HepG2 (cell line): ENCODE measurements around the gene C2CD3. TPM values are rescaled to one million over a fixed set of nuclear protein-coding genes. Genes with fewer than 3 reads are reported as not detected.

Experiments used
- ATAC-seq: fragments of 200-7000 bp; cut with Tn5 transposase; 3 replicates; pipeline ENCODE4 v1.9.1; 2020; ENCODE audit warnings: mild to moderate bottlenecking, moderate library complexity
- BruUV-seq: library from RNA; stranded (reverse); fragments of 400-500 nt; replicated peaks from 2 replicates; lab custom pipeline; 2021; lab: Mats Ljungman, UMichigan
- CTCF ChIA-PET: fragments of 300-600 bp; formaldehyde crosslinking; extraction: SDS; loops from one replicate; lab custom pipeline; 2021; ENCODE audit warnings: low total read pairs, inconsistent platforms, low intra/inter-chr PET ratio; lab: Yijun Ruan, JAX
- POLR2A ChIA-PET: fragments of 350-600 bp; sonication (Branson Sonifier 250); formaldehyde crosslinking; loops from one replicate; lab custom pipeline; 2020; ENCODE audit warnings: antibody characterized with exemption, inconsistent platforms; lab: Yijun Ruan, JAX
- DNase-seq: peaks from one replicate; pipeline ENCODE4 v3.0.0-alpha.2; 2015; ENCODE audit warnings: low spot score
- FAIRE-seq: peaks from 3 replicates; lab custom pipeline; 2011; peaks lifted over from hg19 to GRCh38; lab: Jason Lieb, UNC
- H2AFZ ChIP-seq: one replicate; pipeline ENCODE4 v1.6.1; 2011; ENCODE audit warnings: low read length, inconsistent platforms
- H3K27ac ChIP-seq: fragments of 300-600 bp; 3 replicates; pipeline ENCODE4 v1.8.0; 2011; ENCODE audit warnings: mixed run types, mild to moderate bottlenecking, mixed read lengths, low read length, inconsistent platforms; ENCODE audit not compliant: insufficient read depth; ENCODE audit errors: extremely low read length
- H3K27me3 ChIP-seq, 2 experiments: fragments of 200-600 bp in 1 of 2; 2 replicates in 1 of 2; 3 replicates in 1 of 2; pipeline versions ENCODE4 v1.6.0 to v1.8.0; 2011; ENCODE audit warnings: low read length in 2 of 2, mild to moderate bottlenecking in 2 of 2, moderate library complexity in 2 of 2, inconsistent platforms in 1 of 2; ENCODE audit not compliant: insufficient read depth in 2 of 2, control insufficient read depth in 1 of 2
- H3K36me3 ChIP-seq, 2 experiments: fragments of 200-600 bp in 1 of 2; replicated peaks in 1 of 2; 2 replicates in 1 of 2; 3 replicates in 1 of 2; pipeline versions ENCODE4 v1.5.1 to v1.8.0; 2011; ENCODE audit warnings: low read length in 2 of 2, inconsistent platforms in 1 of 2; ENCODE audit not compliant: insufficient read depth in 2 of 2, control insufficient read depth in 1 of 2
- H3K4me1 ChIP-seq: 2 replicates; pipeline ENCODE4 v1.5.1; 2012; ENCODE audit warnings: low read length, inconsistent platforms; ENCODE audit not compliant: insufficient read depth
- H3K4me2 ChIP-seq: 2 replicates; pipeline ENCODE4 v1.6.0; 2011; ENCODE audit warnings: low read depth, low read length, inconsistent platforms
- H3K4me3 ChIP-seq, 3 experiments: fragments of 200-600 bp in 1 of 3; sonication (generic), shearing (Covaris generic) in 1 of 3; replicated peaks in 1 of 3; 2 replicates each; pipeline ENCODE4 v1.5.1; 2011 to 2016; ENCODE audit warnings: low read length in 3 of 3, inconsistent platforms in 2 of 3, low read depth in 2 of 3, mild to moderate bottlenecking in 2 of 3, control low read depth in 1 of 3, mixed read lengths in 1 of 3; ENCODE audit not compliant: insufficient read depth in 1 of 3
- H3K79me2 ChIP-seq: one replicate; pipeline ENCODE4 v1.6.1; 2011; ENCODE audit warnings: low read length, inconsistent platforms; ENCODE audit not compliant: insufficient read depth
- H3K9ac ChIP-seq: 2 replicates; pipeline ENCODE4 v1.6.0; 2011; ENCODE audit warnings: mild to moderate bottlenecking, low read depth, low read length, inconsistent platforms; ENCODE audit not compliant: insufficient read depth
- H3K9me3 ChIP-seq: 2 replicates; pipeline ENCODE4 v1.5.1; 2012; ENCODE audit warnings: mild to moderate bottlenecking, low read length
- H4K20me1 ChIP-seq: 2 replicates; pipeline ENCODE4 v1.6.0; 2011; ENCODE audit warnings: inconsistent platforms, mild to moderate bottlenecking, low read length, moderate library complexity; ENCODE audit not compliant: insufficient read depth
- CEBPB ChIP-seq: IDR thresholded peaks from 2 replicates; pipeline ENCODE4 v1.6.1; 2011; ENCODE audit warnings: low read depth, low read length, improper control_type of control experiment, borderline replicate concordance
- CEBPG ChIP-seq: IDR thresholded peaks from 2 replicates; pipeline ENCODE4 v1.6.1; 2016
- DMAP1 ChIP-seq: IDR thresholded peaks from 2 replicates; pipeline ENCODE4 v1.6.1; 2016
- GLI4 ChIP-seq: sonication (generic); formaldehyde crosslinking; IDR thresholded peaks from 2 replicates; pipeline ENCODE4 v1.5.1; 2020; ENCODE audit warnings: missing genetic modification reagents, mild to moderate bottlenecking, moderate library complexity, borderline replicate concordance
- HDAC1 ChIP-seq: sonication (generic); formaldehyde crosslinking; IDR thresholded peaks from 2 replicates; pipeline ENCODE4 v1.5.1; 2020; ENCODE audit warnings: mild to moderate bottlenecking, missing genetic modification reagents
- HIVEP1 ChIP-seq: sonication (generic); formaldehyde crosslinking; IDR thresholded peaks from 2 replicates; pipeline ENCODE4 v1.4.0; 2020; ENCODE audit warnings: mild to moderate bottlenecking, missing genetic modification reagents
- HNF4A ChIP-seq: sonication (generic); formaldehyde crosslinking; IDR thresholded peaks from 2 replicates; pipeline ENCODE4 v1.4.0; 2020; ENCODE audit warnings: missing genetic modification reagents
- HNF4G ChIP-seq, 2 experiments: sonication (generic) in 1 of 2; formaldehyde crosslinking in 1 of 2; IDR thresholded peaks; 2 replicates each; pipeline versions ENCODE4 v1.4.0 to v1.6.1; 2011 to 2020; ENCODE audit warnings: borderline replicate concordance in 2 of 2, low read depth in 2 of 2, mild to moderate bottlenecking in 2 of 2, low read length in 1 of 2, missing genetic modification reagents in 1 of 2, moderate library complexity in 1 of 2
- ISL2 ChIP-seq: sonication (generic); formaldehyde crosslinking; IDR thresholded peaks from 2 replicates; pipeline ENCODE4 v1.5.0; 2020; ENCODE audit warnings: missing genetic modification reagents
- JARID2 ChIP-seq: sonication (generic); formaldehyde crosslinking; IDR thresholded peaks from 2 replicates; pipeline ENCODE4 v1.8.1; 2023; ENCODE audit warnings: missing genetic modification reagents, inconsistent platforms; ENCODE audit not compliant: insufficient replicate concordance
- MEIS1 ChIP-seq: sonication (generic); formaldehyde crosslinking; IDR thresholded peaks from 2 replicates; pipeline ENCODE4 v1.9.0; 2021; ENCODE audit warnings: mild to moderate bottlenecking, missing genetic modification reagents, moderate library complexity, borderline replicate concordance
- NCOR1 ChIP-seq: fragments of 200-600 bp; sonication (generic); IDR thresholded peaks from 2 replicates; pipeline ENCODE4 v1.7.0; 2017; ENCODE audit warnings: antibody characterized with exemption, low read length, borderline replicate concordance
- NR2F1 ChIP-seq, 2 experiments: fragments of 450-650 bp in 1 of 2; formaldehyde crosslinking in 1 of 2; IDR thresholded peaks; 2 replicates each; pipeline versions ENCODE4 v1.5.0 to v1.6.1; 2016 to 2020; ENCODE audit warnings: mild to moderate bottlenecking in 1 of 2, missing compliant biosample characterization in 1 of 2, missing genetic modification reagents in 1 of 2, moderate library complexity in 1 of 2
- NR2F6 ChIP-seq, 2 experiments: IDR thresholded peaks; 2 replicates each; pipeline ENCODE4 v1.6.1; 2016; ENCODE audit warnings: antibody characterized with exemption in 1 of 2, mild to moderate bottlenecking in 1 of 2
- PCBP1 ChIP-seq: fragments of 200-400 bp; formaldehyde crosslinking; IDR thresholded peaks from 2 replicates; pipeline ENCODE4 v1.6.1; 2017; ENCODE audit warnings: mild to moderate bottlenecking, low read depth, low read length, borderline replicate concordance
- PPARG ChIP-seq: conservative IDR thresholded peaks from 2 replicates; pipeline ENCODE4 v1.6.1; 2016; ENCODE audit warnings: missing biosample characterization, missing genetic modification reagents
- RXRB ChIP-seq: IDR thresholded peaks from 2 replicates; pipeline ENCODE4 v1.6.1; 2016; ENCODE audit warnings: borderline replicate concordance, missing genetic modification reagents, missing compliant biosample characterization
- SKI ChIP-seq: fragments of 450-650 bp; IDR thresholded peaks from one replicate; pipeline ENCODE4 v1.6.1; 2018; ENCODE audit warnings: mild to moderate bottlenecking; ENCODE audit not compliant: partially characterized antibody
- SMAD9 ChIP-seq: sonication (generic); formaldehyde crosslinking; IDR thresholded peaks from 2 replicates; pipeline ENCODE4 v1.5.1; 2020; ENCODE audit warnings: mild to moderate bottlenecking, missing genetic modification reagents
- TCF7L2 ChIP-seq: IDR thresholded peaks from 2 replicates; pipeline ENCODE4 v1.6.1; 2011; ENCODE audit warnings: mild to moderate bottlenecking, low read depth, low read length, moderate library complexity
- XRCC5 ChIP-seq: fragments of 200-400 bp; formaldehyde crosslinking; optimal IDR thresholded peaks from 2 replicates; pipeline ENCODE3; 2017; ENCODE audit warnings: mild to moderate bottlenecking, low read length
- ZNF225 ChIP-seq: sonication (generic); formaldehyde crosslinking; IDR thresholded peaks from 2 replicates; pipeline ENCODE4 v1.4.0; 2020; ENCODE audit warnings: mild to moderate bottlenecking, missing genetic modification reagents
- ZNF235 ChIP-seq: sonication (generic); formaldehyde crosslinking; IDR thresholded peaks from 2 replicates; pipeline ENCODE4 v1.8.1; 2023; ENCODE audit warnings: mild to moderate bottlenecking, missing genetic modification reagents, borderline replicate concordance
- ZNF652 ChIP-seq: IDR thresholded peaks from 2 replicates; pipeline ENCODE4 v1.6.1; 2016; ENCODE audit warnings: low read depth, borderline replicate concordance
- ZNF83 ChIP-seq: sonication (generic); formaldehyde crosslinking; IDR thresholded peaks from 2 replicates; pipeline ENCODE4 v1.4.0; 2020; ENCODE audit warnings: missing genetic modification reagents, mild to moderate bottlenecking, borderline replicate concordance
- WGBS: methylation state at CpG from one replicate; pipeline ENCODE4 v1.1.6; 2017; ENCODE audit warnings: low lambda C conversion rate; 5-methylcytosine and 5-hydroxymethylcytosine counted together
- in situ Hi-C: cut with HindIII; loops from 2 replicates; pipeline ENCODE4 v1.10.0; 2017; ENCODE audit warnings: low pct_unique_long_range_greater_than_20kb; ENCODE audit not compliant: extremely low pct_ligation_motif_present
- intact Hi-C: fragments of 100-400 bp; cut with micrococcal nuclease; formaldehyde crosslinking; loops from one replicate; pipeline ENCODE4 v1.10.0; 2022; ENCODE audit not compliant: unreplicated experiment
- polyA plus RNA-seq, 8 experiments: library from polyadenylated mRNA; depleted of rRNA in 3 of 8; stranded (reverse) in 7 of 8; unstranded in 1 of 8; fragments of >200 nt; fragmentation: Illumina TruSeq in 4 of 8; extraction: Trizol in 4 of 8; gene quantifications; 2 replicates each; pipeline versions ENCODE4 v1.2.1 to v1.2.3, GENCODE V29; 2011 to 2016; ENCODE audit warnings: low read depth in 4 of 8, missing spikeins in 1 of 8, mixed read lengths in 1 of 8; ENCODE audit not compliant: insufficient read depth in 1 of 8
- total RNA-seq, 5 experiments: library from RNA; depleted of rRNA; stranded (reverse); fragments of >200 nt; fragmentation: Illumina TruSeq; extraction: Trizol; gene quantifications; 2 replicates each; pipeline ENCODE4 v1.2.3, GENCODE V29; 2016; ENCODE audit warnings: low read depth in 1 of 5

The C2CD3 gene
- total and polyA plus RNA-seq, 2 of the 13 experiments (the other 11 are each of a cell fraction or from before 2014, with no cell fraction given), result 5.5 to 6.4 TPM

- no TSS peak for BruUV-seq
- DNase-seq (peak; percentile 17), ATAC-seq (peak; percentile 59), FAIRE-seq (peak; percentile 73)
- peaks cover 42% of the 10 kb centered on the region for H3K4me1 ChIP-seq
- in situ Hi-C loops, result no loop called here
- POLR2A ChIA-PET, result interaction anchor here (0.6 to 2.0 kb wide), 11 partner anchors 8 to 151 kb away, joined by 3 to 32 read pairs (median 3); partner anchors contain the start of gene UCP2
- no peaks in the 10 kb centered on the region for H3K27me3 ChIP-seq
- CTCF ChIA-PET, result no interaction called here
- no peaks in the 10 kb centered on the region for H4K20me1 ChIP-seq
- H3K79me2 ChIP-seq, result no peaks in the 10 kb centered on the region
- 26% methylated on average over 3 of the region's 4 CpGs for WGBS
- no peaks in the 10 kb centered on the region for H3K9me3 ChIP-seq
- H3K9ac ChIP-seq, result peak overlapping the region; percentile 72
- intact Hi-C loops, result no loop called here
- H2AFZ ChIP-seq, result no peak overlapping the region
- H3K36me3 ChIP-seq, result no peaks in the 10 kb centered on the region; a peak in 1 of 5 replicates
- peak overlapping the region; percentile 85 for H3K4me2 ChIP-seq
- peak overlapping the region; percentile 92 for H3K27ac ChIP-seq
- H3K4me3 ChIP-seq, result peak overlapping the region in 2 of 3 experiments; percentile 18 to 69; a peak in 3 of 6 replicates
- peak; percentile 21 for TF ChIP-seq XRCC5
- TF ChIP-seq MEIS1 (CRISPR knock-in tag), result 0 out of 2 replicates have a peak, but pooled peaks have one; percentile 6
- TF ChIP-seq TCF7L2, result no peak
- peak; percentile 90 for TF ChIP-seq ZNF652
- TF ChIP-seq HNF4G (IDR thresholded peaks at IDR 0.05; ENCODE audit: borderline replicate concordance, low read depth, low read length), result peak; percentile 29; the same call in 1 of the 2 replicates
- TF ChIP-seq HNF4G (CRISPR knock-in tag; IDR thresholded peaks at IDR 0.05; ENCODE audit: borderline replicate concordance, low read depth), result no peak
- peak; percentile 76 to 88; a peak in 3 of 4 replicates for TF ChIP-seq NR2F1 (CRISPR knock-in tag; IDR thresholded peaks at IDR 0.05)
- 0 out of 2 replicates have a peak, but pooled peaks have one; percentile 3 for TF ChIP-seq DMAP1 (CRISPR knock-in tag)
- peak; percentile 42; the same call in 1 of the 2 replicates for TF ChIP-seq RXRB (CRISPR knock-in tag)
- no peak for TF ChIP-seq JARID2 (CRISPR knock-in tag)
- peak; percentile 66 for TF ChIP-seq CEBPG (CRISPR knock-in tag)
- 0 out of 2 replicates have a peak, but pooled peaks have one; percentile 57 for TF ChIP-seq GLI4 (CRISPR knock-in tag)
- TF ChIP-seq SKI, result no peak
- peak; percentile 21; the same call in 1 of the 2 replicates for TF ChIP-seq HIVEP1 (CRISPR knock-in tag)
- TF ChIP-seq NCOR1, result peak; percentile 31; the same call in 1 of the 2 replicates
- 0 out of 2 replicates have a peak, but pooled peaks have one; percentile 34 for TF ChIP-seq ZNF235 (CRISPR knock-in tag)
- TF ChIP-seq CEBPB, result peak; percentile 23; the same call in 1 of the 2 replicates
- TF ChIP-seq HDAC1 (CRISPR knock-in tag), result peak; percentile 24; the same call in 1 of the 2 replicates
- no peak for TF ChIP-seq ZNF83 (CRISPR knock-in tag)
- TF ChIP-seq NR2F6 (IDR thresholded peaks at IDR 0.05), result peak; percentile 96
- peak; percentile 89 for TF ChIP-seq NR2F6 (CRISPR knock-in tag; IDR thresholded peaks at IDR 0.05)
- TF ChIP-seq ISL2 (CRISPR knock-in tag), result peak; percentile 35; the same call in 1 of the 2 replicates
- no peak for TF ChIP-seq ZNF225 (CRISPR knock-in tag)
- TF ChIP-seq HNF4A (CRISPR knock-in tag), result peak; percentile 64
- TF ChIP-seq SMAD9 (CRISPR knock-in tag), result peak; percentile 48; the same call in 1 of the 2 replicates
- no peak for TF ChIP-seq PCBP1
- TF ChIP-seq PPARG (CRISPR knock-in tag), result peak; percentile 70
These were observed 151.6 kb downstream of the C2CD3 start for GRCh38 chr11:74019104-74019738.
